Skeletal muscle tissue (tissue), 4 donors: ENCODE data around the gene PLD6. TPM values are rescaled to one million over a fixed set of nuclear protein-coding genes. Genes with fewer than 3 reads are reported as not detected.
"Not testable (repeated sequence)": the region's sequence is repeated elsewhere in the genome, so short reads cannot be mapped to it uniquely, and the experiment has no call there.

ENCODE experiments used
- H3K27ac ChIP-seq: one replicate; pipeline ENCODE4 v1.7.0; 2013; ENCODE audit warnings: mild to moderate bottlenecking, low read depth, low read length, inconsistent platforms
- H3K27me3 ChIP-seq, 3 donors: one replicate each; pipeline ENCODE4 v1.7.0; 2013; ENCODE audit warnings: low read length in 3 of 3; ENCODE audit not compliant: control insufficient read depth in 3 of 3, insufficient read depth in 3 of 3
- H3K36me3 ChIP-seq, 3 donors: one replicate each; pipeline ENCODE4 v1.7.0; 2013; ENCODE audit warnings: low read length in 3 of 3; ENCODE audit not compliant: control insufficient read depth in 3 of 3, insufficient read depth in 3 of 3
- H3K4me1 ChIP-seq, 3 donors: one replicate each; pipeline ENCODE4 v1.7.0; 2013; ENCODE audit warnings: low read length in 3 of 3, mild to moderate bottlenecking in 3 of 3; ENCODE audit not compliant: control insufficient read depth in 3 of 3, insufficient read depth in 3 of 3
- H3K4me3 ChIP-seq, 3 donors: one replicate each; pipeline ENCODE4 v1.7.0; 2013; ENCODE audit warnings: low read length in 3 of 3
- H3K9ac ChIP-seq, 3 donors: one replicate each; pipeline ENCODE4 v1.7.0; 2013; ENCODE audit warnings: low read length in 3 of 3, mild to moderate bottlenecking in 3 of 3, moderate library complexity in 2 of 3, low read depth in 1 of 3
- H3K9me3 ChIP-seq, 3 donors: one replicate each; pipeline ENCODE4 v1.7.0; 2013; ENCODE audit warnings: low read length in 3 of 3; ENCODE audit not compliant: control insufficient read depth in 3 of 3
- total RNA-seq: library from RNA; depleted of rRNA; stranded (reverse); fragments of >200 nt; gene quantifications from one replicate; pipeline ENCODE4 v1.2.3, GENCODE V29; 2014
- donor health status: Osteomylitis.

The PLD6 gene
- total RNA-seq, 1 donor from 2014 or later = 4.2 TPM

- H3K27ac ChIP-seq = no peak overlapping the region
- H3K9me3 ChIP-seq = no peaks in the 10 kb centered on the region
- no peaks in the 10 kb centered on the region for H3K27me3 ChIP-seq
- peaks cover 5 to 20% (median 12%) of the 10 kb centered on the region in 3 donors for H3K36me3 ChIP-seq
- H3K4me1 ChIP-seq = peaks cover 21 to 43% (median 32%) of the 10 kb centered on the region in 3 donors
- no peak overlapping the region for H3K4me3 ChIP-seq
- no peak overlapping the region for H3K9ac ChIP-seq
These were observed 15.9 kb downstream of the PLD6 start for GRCh38 chr17:17190188-17190587.

GRCh38 chr17:17189559-17189958 is 16.6 kb downstream of the PLD6 start:
- Histone ChIP-seq H3K9me3 (no peaks in the 10 kb centered on the region), H3K27ac (no peak overlapping the region), H3K4me1 (peaks cover 21 to 47% (median 38%) of the 10 kb centered on the region in 3 donors), H3K36me3 (peaks cover 5 to 20% (median 12%) of the 10 kb centered on the region in 3 donors), H3K27me3 (no peaks in the 10 kb centered on the region), H3K4me3 (no peak overlapping the region), H3K9ac (no peak overlapping the region)

- H3K27ac ChIP-seq = no peak overlapping the region
- H3K4me3 ChIP-seq = no peak overlapping the region
- peaks cover 8 to 29% (median 18%) of the 10 kb centered on the region in 3 donors for H3K36me3 ChIP-seq
- peaks cover 21 to 52% (median 40%) of the 10 kb centered on the region in 3 donors for H3K4me1 ChIP-seq
- H3K9me3 ChIP-seq = no peaks in the 10 kb centered on the region
- H3K27me3 ChIP-seq = no peaks in the 10 kb centered on the region
- no peak overlapping the region for H3K9ac ChIP-seq
These were observed 17.5 kb downstream of the PLD6 start for GRCh38 chr17:17188586-17188985.

DNA sequence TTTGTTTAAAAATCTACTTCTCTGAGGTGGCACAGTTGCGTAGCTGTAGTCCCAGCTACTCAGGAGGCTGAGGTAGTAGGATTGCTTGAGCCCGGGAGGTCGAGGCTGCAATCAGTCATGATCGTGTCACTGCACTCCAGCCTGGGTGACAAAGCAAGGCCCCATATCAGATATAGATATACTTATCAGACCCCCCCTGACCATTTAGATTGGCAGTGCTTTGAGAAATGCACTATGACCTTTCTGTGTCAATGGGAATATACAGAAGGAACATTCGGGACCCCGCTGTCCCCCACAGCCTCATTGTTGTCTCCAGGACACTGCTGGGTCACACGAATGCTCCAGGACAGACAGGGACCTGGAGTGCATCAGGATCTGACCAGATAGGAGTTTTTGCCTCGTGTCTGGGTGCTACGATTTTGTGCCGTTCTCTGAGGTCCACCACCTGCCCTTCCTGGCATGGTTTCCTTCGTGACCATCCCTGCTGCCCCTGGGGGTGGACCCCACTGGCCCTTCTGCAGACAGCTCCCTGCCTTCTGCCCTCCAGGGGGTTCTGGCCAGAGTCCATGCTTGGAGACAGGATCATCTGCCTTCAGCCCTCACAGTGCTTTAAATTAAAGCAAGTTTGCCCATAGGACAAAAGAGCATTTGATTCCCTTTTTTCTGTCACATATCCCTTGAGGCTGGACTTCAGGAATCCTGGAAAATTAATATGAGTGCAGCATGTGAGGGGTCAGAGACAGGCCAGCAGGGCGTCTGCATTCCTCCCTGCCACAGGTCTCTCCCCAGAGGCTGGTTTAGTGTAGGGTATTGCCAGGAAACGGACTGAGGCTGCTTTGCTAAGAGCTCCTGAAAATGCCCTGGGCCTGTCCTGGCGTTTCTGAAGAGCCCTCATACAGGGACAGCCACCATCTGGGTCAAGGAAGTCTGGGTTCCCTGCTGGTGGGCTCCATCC is 19.3 kb downstream of the PLD6 start:
- Histone ChIP-seq H3K36me3 (peaks cover 21 to 44% (median 32%) of the 10 kb centered on the region in 3 donors), H3K27ac (no peak overlapping the region), H3K4me1 (peaks cover 18 to 48% (median 37%) of the 10 kb centered on the region in 3 donors), H3K9ac (peak overlapping the region in 1 of 3 donors; percentile 8), H3K27me3 (no peaks in the 10 kb centered on the region), H3K9me3 (no peaks in the 10 kb centered on the region), H3K4me3 (no peak overlapping the region)

- Histone ChIP-seq H3K36me3 (peaks cover 28 to 51% (median 39%) of the 10 kb centered on the region in 3 donors), H3K4me3 (no peak overlapping the region), H3K27ac (no peak overlapping the region), H3K27me3 (no peaks in the 10 kb centered on the region), H3K9me3 (no peaks in the 10 kb centered on the region), H3K9ac (no peak overlapping the region), H3K4me1 (peaks cover 10 to 40% (median 29%) of the 10 kb centered on the region in 3 donors)
These were observed 20.1 kb downstream of the PLD6 start for GRCh38 chr17:17186051-17186450.

DNA sequence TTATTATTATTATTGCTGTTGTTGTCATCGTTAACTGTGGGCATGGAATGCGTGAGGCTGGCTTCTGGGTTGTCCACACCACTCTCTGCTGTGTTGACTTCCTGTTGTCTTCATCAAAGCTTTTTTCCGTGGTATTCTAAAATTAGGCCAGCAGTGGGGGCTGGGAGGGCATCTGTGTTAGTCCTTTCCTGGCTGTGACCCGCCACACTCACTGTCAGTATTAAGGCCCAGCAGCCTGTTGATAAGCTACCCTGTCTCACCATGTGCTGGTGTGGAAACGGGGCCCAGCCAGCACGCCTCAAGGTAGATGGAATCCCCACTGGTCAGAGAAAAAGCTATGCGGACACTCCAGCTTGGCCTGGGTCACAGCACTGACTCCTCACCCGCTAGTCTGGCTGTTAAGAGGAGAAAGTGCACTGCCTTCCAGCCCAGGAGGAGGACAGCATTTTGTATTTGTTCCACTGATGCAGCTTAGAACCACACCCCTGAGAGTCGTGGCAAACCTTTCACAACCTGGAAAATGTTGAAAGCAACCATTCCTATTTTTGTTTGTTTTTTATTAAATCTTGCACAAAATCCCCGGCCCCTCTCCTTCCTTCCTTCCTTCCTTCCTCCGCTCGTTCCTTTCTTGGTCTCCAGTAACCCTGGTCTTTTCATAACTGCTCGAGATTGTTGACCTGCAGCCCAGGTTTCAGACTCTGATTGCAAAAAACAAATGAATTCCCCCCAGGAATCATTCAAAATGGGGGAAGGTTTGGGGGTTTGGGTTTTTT is 21.0 kb downstream of the PLD6 start:
- H3K27me3 ChIP-seq, H3K9me3 ChIP-seq, H3K4me3 ChIP-seq, H3K9ac ChIP-seq: not testable (repeated sequence)
- Histone ChIP-seq H3K27ac (peak overlapping the region; percentile 48), H3K4me1 (peaks cover 2 to 38% (median 21%) of the 10 kb centered on the region in 3 donors), H3K36me3 (peaks cover 36 to 60% (median 46%) of the 10 kb centered on the region in 3 donors)

DNA sequence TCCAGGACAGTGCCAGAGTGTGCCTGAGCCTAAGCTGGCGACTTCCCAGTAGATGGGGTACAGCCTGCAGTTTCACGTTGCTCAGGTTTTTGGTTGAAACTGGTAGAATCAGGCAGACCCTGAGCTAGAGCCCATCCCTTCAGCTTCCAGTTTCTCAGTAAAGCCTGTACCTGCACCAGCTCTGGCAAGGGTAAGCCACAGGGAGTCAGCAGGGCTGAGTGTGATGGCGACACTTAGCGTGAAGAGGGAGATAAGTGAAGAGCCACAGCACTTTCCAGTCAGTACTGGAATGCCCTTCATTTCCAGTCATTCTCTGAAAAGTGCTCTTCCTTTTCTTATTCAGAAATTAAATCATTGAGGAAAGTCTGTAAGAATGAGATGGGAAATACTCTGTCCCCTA is 22.4 kb downstream of the PLD6 start:
- peaks cover 43 to 70% (median 54%) of the 10 kb centered on the region in 3 donors for H3K36me3 ChIP-seq
- H3K9me3 ChIP-seq = no peaks in the 10 kb centered on the region
- no peak overlapping the region for H3K9ac ChIP-seq
- H3K27ac ChIP-seq = no peak overlapping the region
- H3K27me3 ChIP-seq = no peaks in the 10 kb centered on the region
- H3K4me1 ChIP-seq = peaks cover 0 to 34% (median 20%) of the 10 kb centered on the region in 3 donors
- no peak overlapping the region for H3K4me3 ChIP-seq

- Histone ChIP-seq H3K9me3 (no peaks in the 10 kb centered on the region), H3K4me3 (no peak overlapping the region), H3K4me1 (peaks cover 0 to 34% (median 20%) of the 10 kb centered on the region in 3 donors), H3K9ac (no peak overlapping the region), H3K27me3 (no peaks in the 10 kb centered on the region), H3K27ac (no peak overlapping the region), H3K36me3 (peaks cover 45 to 71% (median 55%) of the 10 kb centered on the region in 3 donors)
These were observed 23.5 kb downstream of the PLD6 start for GRCh38 chr17:17182598-17183136.

GRCh38 chr17:17181666-17182597 is 24.2 kb downstream of the PLD6 start:
- Histone ChIP-seq H3K4me1 (peaks cover 0 to 29% (median 18%) of the 10 kb centered on the region in 3 donors), H3K9me3 (no peaks in the 10 kb centered on the region)

More at GRCh38 chr17:17181666-17182597, 24.2 kb downstream of the PLD6 start:
- Histone ChIP-seq H3K4me3 (no peak overlapping the region), H3K27ac (no peak overlapping the region), H3K9ac (no peak overlapping the region), H3K36me3 (peaks cover 53 to 73% (median 61%) of the 10 kb centered on the region in 3 donors), H3K27me3 (no peaks in the 10 kb centered on the region)
